ENCODE data around the gene CORIN. TPM values are rescaled to one million over a fixed set of nuclear protein-coding genes. Genes with fewer than 3 reads are reported as not detected.

CORIN gene
- total and polyA plus RNA-seq, 2 of the 13 experiments (the other 11 are each of a cell fraction or from before 2014, with no cell fraction given) = 0.84 to 1.2 TPM

DNA sequence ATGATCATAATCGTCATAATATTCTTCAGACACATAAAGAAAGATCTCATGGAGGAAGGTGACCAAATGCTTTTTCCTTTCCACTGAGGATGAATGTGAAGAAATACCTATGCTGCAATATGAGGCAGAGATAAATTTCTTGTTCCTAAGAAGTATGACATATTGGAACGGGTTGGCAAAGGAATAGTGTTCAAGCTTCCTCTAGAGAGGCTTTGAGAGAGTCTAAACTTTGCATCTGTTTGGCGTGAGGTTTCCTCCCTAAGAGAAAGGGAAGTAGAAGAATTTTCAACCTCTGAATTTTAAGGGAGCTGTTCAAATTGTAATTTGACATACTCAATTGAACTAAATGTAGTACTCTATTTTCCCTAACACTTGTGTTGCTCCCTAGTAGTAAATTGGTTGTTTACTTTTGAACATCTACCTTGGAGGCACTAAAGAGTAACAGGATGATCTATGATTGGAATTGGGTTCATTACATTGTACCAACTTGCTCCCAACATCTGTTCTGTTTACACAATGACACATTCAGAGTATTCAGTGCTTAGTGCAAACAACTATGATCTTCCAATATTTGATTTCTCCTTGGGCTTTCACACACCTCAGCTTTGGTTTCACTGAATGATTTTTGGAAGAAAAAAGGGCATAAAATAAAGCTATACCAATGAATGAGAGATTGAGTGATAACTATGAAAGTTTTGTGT lies 122.0 kb downstream of the CORIN start (continued):
- TF ChIP-seq ZNF430 (CRISPR knock-in tag; IDR thresholded peaks at IDR 0.05) = no peak
- TF ChIP-seq, protein P1, sequence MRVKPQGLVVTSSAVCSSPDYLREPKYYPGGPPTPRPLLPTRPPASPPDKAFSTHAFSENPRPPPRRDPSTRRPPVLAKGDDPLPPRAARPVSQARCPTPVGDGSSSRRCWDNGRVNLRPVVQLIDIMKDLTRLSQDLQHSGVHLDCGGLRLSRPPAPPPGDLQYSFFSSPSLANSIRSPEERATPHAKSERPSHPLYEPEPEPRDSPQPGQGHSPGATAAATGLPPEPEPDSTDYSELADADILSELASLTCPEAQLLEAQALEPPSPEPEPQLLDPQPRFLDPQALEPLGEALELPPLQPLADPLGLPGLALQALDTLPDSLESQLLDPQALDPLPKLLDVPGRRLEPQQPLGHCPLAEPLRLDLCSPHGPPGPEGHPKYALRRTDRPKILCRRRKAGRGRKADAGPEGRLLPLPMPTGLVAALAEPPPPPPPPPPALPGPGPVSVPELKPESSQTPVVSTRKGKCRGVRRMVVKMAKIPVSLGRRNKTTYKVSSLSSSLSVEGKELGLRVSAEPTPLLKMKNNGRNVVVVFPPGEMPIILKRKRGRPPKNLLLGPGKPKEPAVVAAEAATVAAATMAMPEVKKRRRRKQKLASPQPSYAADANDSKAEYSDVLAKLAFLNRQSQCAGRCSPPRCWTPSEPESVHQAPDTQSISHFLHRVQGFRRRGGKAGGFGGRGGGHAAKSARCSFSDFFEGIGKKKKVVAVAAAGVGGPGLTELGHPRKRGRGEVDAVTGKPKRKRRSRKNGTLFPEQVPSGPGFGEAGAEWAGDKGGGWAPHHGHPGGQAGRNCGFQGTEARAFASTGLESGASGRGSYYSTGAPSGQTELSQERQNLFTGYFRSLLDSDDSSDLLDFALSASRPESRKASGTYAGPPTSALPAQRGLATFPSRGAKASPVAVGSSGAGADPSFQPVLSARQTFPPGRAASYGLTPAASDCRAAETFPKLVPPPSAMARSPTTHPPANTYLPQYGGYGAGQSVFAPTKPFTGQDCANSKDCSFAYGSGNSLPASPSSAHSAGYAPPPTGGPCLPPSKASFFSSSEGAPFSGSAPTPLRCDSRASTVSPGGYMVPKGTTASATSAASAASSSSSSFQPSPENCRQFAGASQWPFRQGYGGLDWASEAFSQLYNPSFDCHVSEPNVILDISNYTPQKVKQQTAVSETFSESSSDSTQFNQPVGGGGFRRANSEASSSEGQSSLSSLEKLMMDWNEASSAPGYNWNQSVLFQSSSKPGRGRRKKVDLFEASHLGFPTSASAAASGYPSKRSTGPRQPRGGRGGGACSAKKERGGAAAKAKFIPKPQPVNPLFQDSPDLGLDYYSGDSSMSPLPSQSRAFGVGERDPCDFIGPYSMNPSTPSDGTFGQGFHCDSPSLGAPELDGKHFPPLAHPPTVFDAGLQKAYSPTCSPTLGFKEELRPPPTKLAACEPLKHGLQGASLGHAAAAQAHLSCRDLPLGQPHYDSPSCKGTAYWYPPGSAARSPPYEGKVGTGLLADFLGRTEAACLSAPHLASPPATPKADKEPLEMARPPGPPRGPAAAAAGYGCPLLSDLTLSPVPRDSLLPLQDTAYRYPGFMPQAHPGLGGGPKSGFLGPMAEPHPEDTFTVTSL (CRISPR knock-in tag; IDR thresholded peaks at IDR 0.05; ENCODE audit: borderline replicate concordance) = peak; percentile 93
- no peak for TF ChIP-seq ZBTB38 (CRISPR knock-in tag; IDR thresholded peaks at IDR 0.05)
- no peak for TF ChIP-seq NFKB2 (CRISPR knock-in tag; IDR thresholded peaks at IDR 0.05; ENCODE audit: borderline replicate concordance)
- TF ChIP-seq ZNF792 (CRISPR knock-in tag; IDR thresholded peaks at IDR 0.05) = no peak
- TF ChIP-seq SAP130 (CRISPR knock-in tag; IDR thresholded peaks at IDR 0.05; ENCODE audit: low read depth) = 0 out of 2 replicates have a peak, but pooled peaks have one; percentile 15
- TF ChIP-seq ELF3 (CRISPR knock-in tag; IDR thresholded peaks at IDR 0.05) = no peak
- no peak for TF ChIP-seq RXRB (CRISPR knock-in tag; IDR thresholded peaks at IDR 0.05; ENCODE audit: borderline replicate concordance)
- TF ChIP-seq ZSCAN25 (CRISPR knock-in tag; IDR thresholded peaks at IDR 0.05) = no peak
- no peak for TF ChIP-seq SIN3A (IDR thresholded peaks at IDR 0.05; ENCODE audit: borderline replicate concordance, low read depth, low read length)
- TF ChIP-seq JDP2 (CRISPR knock-in tag; IDR thresholded peaks at IDR 0.05; ENCODE audit: borderline replicate concordance) = no peak
- TF ChIP-seq ZNF232 (CRISPR knock-in tag; IDR thresholded peaks at IDR 0.05; ENCODE audit: borderline replicate concordance) = no peak
- TF ChIP-seq ZNF331 (CRISPR knock-in tag; IDR thresholded peaks at IDR 0.05) = no peak
- no peak for TF ChIP-seq ZNF460 (CRISPR knock-in tag; IDR thresholded peaks at IDR 0.05; ENCODE audit: borderline replicate concordance)
- TF ChIP-seq IKZF4 (CRISPR knock-in tag; IDR thresholded peaks at IDR 0.05; ENCODE audit: borderline replicate concordance, low read depth, not compliant biosample characterization) = no peak
- no peak for TF ChIP-seq ZNF343 (CRISPR knock-in tag; IDR thresholded peaks at IDR 0.05)
- no peak for TF ChIP-seq ZBTB42 (CRISPR knock-in tag; IDR thresholded peaks at IDR 0.05)
- no peak for TF ChIP-seq BRCA1 (CRISPR knock-in tag; IDR thresholded peaks at IDR 0.05)
- no peak for TF ChIP-seq CENPX (CRISPR knock-in tag; IDR thresholded peaks at IDR 0.05)
- no peak for TF ChIP-seq ATF1 (CRISPR knock-in tag; IDR thresholded peaks at IDR 0.05)
- peak; percentile 20; the same call in 1 of the 2 replicates for TF ChIP-seq RARA (CRISPR knock-in tag; IDR thresholded peaks at IDR 0.05)
- TF ChIP-seq BCL6 (CRISPR knock-in tag; IDR thresholded peaks at IDR 0.05) = 0 out of 2 replicates have a peak, but pooled peaks have one; percentile 10
- TF ChIP-seq, protein P2, sequence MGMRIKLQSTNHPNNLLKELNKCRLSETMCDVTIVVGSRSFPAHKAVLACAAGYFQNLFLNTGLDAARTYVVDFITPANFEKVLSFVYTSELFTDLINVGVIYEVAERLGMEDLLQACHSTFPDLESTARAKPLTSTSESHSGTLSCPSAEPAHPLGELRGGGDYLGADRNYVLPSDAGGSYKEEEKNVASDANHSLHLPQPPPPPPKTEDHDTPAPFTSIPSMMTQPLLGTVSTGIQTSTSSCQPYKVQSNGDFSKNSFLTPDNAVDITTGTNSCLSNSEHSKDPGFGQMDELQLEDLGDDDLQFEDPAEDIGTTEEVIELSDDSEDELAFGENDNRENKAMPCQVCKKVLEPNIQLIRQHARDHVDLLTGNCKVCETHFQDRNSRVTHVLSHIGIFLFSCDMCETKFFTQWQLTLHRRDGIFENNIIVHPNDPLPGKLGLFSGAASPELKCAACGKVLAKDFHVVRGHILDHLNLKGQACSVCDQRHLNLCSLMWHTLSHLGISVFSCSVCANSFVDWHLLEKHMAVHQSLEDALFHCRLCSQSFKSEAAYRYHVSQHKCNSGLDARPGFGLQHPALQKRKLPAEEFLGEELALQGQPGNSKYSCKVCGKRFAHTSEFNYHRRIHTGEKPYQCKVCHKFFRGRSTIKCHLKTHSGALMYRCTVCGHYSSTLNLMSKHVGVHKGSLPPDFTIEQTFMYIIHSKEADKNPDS (CRISPR knock-in tag; IDR thresholded peaks at IDR 0.05) = peak; percentile 47; the same call in 1 of the 2 replicates
- peak; percentile 32; the same call in 1 of the 2 replicates for TF ChIP-seq SOX5 (CRISPR knock-in tag; IDR thresholded peaks at IDR 0.05; ENCODE audit: borderline replicate concordance)
- TF ChIP-seq IKZF1 (IDR thresholded peaks at IDR 0.05) = no peak
- peak; percentile 37; the same call in 1 of the 2 replicates for TF ChIP-seq TCF7 (IDR thresholded peaks at IDR 0.05; ENCODE audit: low read depth)

All from HepG2 (cell line).